HAP-1 (cell line): Measurements from ENCODE around the gene SLX4.
"Not testable (repeated sequence)": the region's sequence is repeated elsewhere in the genome, so short reads cannot be mapped to it uniquely, and the experiment has no call there.

Experiments used
- DNase-seq, 2 experiments: peaks; one replicate each; pipeline ENCODE4 v3.0.0-alpha.2; 2016 to 2020; ENCODE audit warnings: low spot score in 2 of 2
- H3K27me3 ChIP-seq: fragments of 250-450 bp; sonication (Bioruptor Pico); 2 replicates; pipeline ENCODE4 v1.5.1; 2020; ENCODE audit warnings: low read depth, mild to moderate bottlenecking, moderate library complexity
- H3K36me3 ChIP-seq: fragments of 250-450 bp; sonication (Bioruptor Pico); replicated peaks from 2 replicates; pipeline ENCODE4 v1.5.1; 2020; ENCODE audit warnings: mild to moderate bottlenecking
- H3K4me1 ChIP-seq: fragments of 250-450 bp; sonication (Bioruptor Pico); 2 replicates; pipeline ENCODE4 v1.5.1; 2020; ENCODE audit warnings: mild to moderate bottlenecking
- H3K4me3 ChIP-seq: fragments of 250-450 bp; sonication (Bioruptor Pico); 2 replicates; pipeline ENCODE4 v1.5.1; 2020; ENCODE audit warnings: mild to moderate bottlenecking, moderate library complexity
- H3K9me3 ChIP-seq: fragments of 250-450 bp; sonication (Bioruptor Pico); 2 replicates; pipeline ENCODE4 v1.5.1; 2020; ENCODE audit warnings: mild to moderate bottlenecking, moderate library complexity
- in situ Hi-C: fragments of 300-500 bp; cut with MboI; formaldehyde crosslinking; loops from 3 replicates; pipeline ENCODE4 v1.14.3; 2020; ENCODE audit warnings: low sequenced_read_pairs, inconsistent platforms, mixed read lengths

The SLX4 gene, protein sequence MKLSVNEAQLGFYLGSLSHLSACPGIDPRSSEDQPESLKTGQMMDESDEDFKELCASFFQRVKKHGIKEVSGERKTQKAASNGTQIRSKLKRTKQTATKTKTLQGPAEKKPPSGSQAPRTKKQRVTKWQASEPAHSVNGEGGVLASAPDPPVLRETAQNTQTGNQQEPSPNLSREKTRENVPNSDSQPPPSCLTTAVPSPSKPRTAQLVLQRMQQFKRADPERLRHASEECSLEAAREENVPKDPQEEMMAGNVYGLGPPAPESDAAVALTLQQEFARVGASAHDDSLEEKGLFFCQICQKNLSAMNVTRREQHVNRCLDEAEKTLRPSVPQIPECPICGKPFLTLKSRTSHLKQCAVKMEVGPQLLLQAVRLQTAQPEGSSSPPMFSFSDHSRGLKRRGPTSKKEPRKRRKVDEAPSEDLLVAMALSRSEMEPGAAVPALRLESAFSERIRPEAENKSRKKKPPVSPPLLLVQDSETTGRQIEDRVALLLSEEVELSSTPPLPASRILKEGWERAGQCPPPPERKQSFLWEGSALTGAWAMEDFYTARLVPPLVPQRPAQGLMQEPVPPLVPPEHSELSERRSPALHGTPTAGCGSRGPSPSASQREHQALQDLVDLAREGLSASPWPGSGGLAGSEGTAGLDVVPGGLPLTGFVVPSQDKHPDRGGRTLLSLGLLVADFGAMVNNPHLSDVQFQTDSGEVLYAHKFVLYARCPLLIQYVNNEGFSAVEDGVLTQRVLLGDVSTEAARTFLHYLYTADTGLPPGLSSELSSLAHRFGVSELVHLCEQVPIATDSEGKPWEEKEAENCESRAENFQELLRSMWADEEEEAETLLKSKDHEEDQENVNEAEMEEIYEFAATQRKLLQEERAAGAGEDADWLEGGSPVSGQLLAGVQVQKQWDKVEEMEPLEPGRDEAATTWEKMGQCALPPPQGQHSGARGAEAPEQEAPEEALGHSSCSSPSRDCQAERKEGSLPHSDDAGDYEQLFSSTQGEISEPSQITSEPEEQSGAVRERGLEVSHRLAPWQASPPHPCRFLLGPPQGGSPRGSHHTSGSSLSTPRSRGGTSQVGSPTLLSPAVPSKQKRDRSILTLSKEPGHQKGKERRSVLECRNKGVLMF (N-terminal part only)

DNA sequence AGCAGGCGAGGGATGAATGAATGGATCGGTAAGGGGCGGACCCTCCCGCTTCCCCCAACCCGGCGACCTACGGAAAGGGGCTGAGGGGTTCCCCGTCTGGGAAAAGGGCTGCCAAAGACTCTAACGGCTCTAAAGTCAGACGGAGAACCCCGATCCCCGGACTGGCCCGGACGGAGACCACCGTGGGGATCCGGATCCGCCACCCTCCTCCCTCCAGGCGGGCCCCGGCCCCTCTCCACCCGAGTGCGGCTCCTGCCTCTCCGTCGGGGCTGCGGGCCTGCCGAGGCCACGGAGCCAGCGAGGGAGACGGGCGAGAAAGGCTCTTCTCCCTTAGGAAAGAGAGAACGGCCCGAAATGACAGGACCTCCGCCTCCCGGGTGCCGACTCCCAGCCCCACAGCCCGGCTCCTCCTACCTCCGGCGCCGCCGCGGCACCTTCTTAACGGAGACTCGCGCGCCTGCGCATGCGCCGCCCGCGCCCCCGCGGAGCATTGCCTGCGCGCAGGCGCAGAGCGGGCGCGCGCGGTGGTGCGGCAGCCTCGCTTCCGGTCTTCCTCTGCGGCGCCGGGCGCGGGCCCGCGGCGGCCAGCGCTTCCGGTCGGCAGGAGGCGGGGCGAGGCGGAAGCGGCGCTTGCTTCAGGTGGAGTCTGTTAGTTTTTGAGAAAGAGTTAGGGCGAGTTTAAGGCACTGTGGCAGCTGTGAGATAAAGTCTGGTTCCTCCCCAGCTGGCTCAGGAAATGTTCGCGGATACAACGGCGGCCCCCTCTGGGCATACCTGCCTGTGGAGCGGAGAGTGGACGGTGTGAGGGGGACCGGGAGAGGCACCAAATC lies at the start of gene SLX4:
TSS of gene SLX4 (minus strand) at position 461 of the 830 bp plus-strand sequence. CDS start 2,642 bp downstream, outside the sequence.
- H3K27me3 ChIP-seq: no peaks in the 10 kb centered on the region
- in situ Hi-C loops: no loop called here
- H3K4me3 ChIP-seq: peak within 1 kb of the TSS; percentile 99
- H3K9me3 ChIP-seq: no peaks in the 10 kb centered on the region
- H3K4me1 ChIP-seq: peaks cover 9% of the 10 kb centered on the region; the same call in 1 of the 2 replicates
- peaks cover 3% of the 10 kb centered on the region for H3K36me3 ChIP-seq
- peak; percentile 90 to 91 for DNase-seq

DNA sequence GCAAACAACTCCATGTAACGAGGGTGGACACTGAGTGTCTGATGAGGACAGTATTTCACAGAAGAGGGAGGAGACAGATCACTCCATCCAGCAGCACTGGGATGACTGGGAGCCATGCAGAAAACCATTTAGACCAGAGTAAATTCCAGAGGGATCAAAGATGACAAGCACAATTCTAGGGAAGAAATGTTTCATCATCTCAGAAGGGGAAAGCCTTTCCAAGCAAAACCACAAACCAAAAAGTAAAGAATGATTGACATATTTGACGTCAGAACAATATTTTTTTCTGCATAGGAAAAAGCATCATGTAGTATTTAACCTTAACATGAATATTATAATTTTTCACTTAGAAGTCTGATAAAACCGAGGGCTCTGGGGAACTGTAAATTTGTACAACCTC lies 47.8 kb upstream of the SLX4 start:
- Histone ChIP-seq H3K36me3 (peaks cover 92% of the 10 kb centered on the region), H3K27me3 (no peaks in the 10 kb centered on the region), H3K9me3 (no peaks in the 10 kb centered on the region), H3K4me3 (no peak overlapping the region), H3K4me1 (0 out of 2 replicates have a peak, but pooled peaks cover 4% of the 10 kb centered on the region)
- DNase-seq: no peak
- in situ Hi-C loops: no loop called here

DNA sequence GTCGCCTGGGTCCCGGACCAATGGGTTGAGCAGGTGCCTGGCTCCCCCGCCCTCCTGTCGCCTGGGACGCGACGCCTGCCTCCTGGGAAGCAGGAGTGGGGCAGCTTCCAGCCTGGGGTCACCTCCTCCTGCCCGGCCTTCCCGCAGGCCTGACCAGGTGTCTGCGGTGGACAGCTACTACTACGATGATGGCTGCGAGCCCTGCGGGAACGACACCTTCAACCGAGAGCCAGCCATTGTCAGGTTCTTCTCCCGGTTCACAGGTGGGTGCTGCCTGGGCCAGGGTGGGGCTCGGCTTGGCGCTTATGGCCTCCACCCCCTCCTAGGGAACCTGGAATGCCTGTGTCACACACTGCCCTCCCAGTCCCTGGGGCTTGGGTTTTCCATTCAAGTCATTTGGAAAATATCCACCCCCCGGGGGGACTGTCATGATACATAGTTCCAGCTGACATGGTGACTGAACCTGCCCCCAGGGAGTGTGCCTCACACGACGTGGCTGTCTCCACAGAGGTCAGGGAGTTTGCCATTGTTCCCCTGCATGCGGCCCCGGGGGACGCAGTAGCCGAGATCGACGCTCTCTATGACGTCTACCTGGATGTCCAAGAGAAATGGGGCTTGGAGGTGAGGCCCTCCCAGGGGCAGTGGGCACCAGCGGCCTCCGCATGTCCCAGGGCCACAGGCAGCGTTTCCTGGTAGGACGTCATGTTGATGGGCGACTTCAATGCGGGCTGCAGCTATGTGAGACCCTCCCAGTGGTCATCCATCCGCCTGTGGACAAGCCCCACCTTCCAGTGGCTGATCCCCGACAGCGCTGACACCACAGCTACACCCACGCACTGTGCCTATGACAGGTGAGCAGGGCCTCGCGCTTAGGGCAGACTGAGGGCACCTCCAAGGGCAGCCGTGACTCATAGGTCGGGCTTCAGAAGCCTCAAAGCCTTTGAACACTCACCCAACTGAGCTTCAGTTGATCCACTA lies 45.4 kb upstream of the SLX4 start:
- Histone ChIP-seq H3K36me3 (peaks cover 78% of the 10 kb centered on the region), H3K9me3 (no peaks in the 10 kb centered on the region)
- in situ Hi-C loops: no loop called here

DNA sequence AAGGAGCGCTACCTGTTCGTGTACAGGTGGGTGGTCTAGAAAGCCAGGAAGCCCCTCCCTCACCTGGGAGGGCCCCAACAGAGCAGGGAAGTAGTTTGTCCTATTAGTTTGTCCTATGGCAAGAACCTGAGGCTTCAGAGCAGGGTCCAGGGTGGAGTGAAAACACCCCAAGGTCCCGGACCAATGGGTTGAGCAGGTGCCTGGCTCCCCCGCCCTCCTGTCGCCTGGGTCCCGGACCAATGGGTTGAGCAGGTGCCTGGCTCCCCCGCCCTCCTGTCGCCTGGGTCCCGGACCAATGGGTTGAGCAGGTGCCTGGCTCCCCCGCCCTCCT lies 44.7 kb upstream of the SLX4 start:
- H3K4me1 ChIP-seq, H3K4me3 ChIP-seq, H3K27me3 ChIP-seq, DNase-seq, in situ Hi-C loops, H3K9me3 ChIP-seq: not testable (repeated sequence)
- H3K36me3 ChIP-seq: peaks cover 75% of the 10 kb centered on the region

More for the DNA sequence above, 45.4 kb upstream of the SLX4 start:
- Histone ChIP-seq H3K4me1 (0 out of 2 replicates have a peak, but pooled peaks cover 4% of the 10 kb centered on the region), H3K4me3 (no peak overlapping the region), H3K27me3 (no peaks in the 10 kb centered on the region)
- no peak for DNase-seq

DNA sequence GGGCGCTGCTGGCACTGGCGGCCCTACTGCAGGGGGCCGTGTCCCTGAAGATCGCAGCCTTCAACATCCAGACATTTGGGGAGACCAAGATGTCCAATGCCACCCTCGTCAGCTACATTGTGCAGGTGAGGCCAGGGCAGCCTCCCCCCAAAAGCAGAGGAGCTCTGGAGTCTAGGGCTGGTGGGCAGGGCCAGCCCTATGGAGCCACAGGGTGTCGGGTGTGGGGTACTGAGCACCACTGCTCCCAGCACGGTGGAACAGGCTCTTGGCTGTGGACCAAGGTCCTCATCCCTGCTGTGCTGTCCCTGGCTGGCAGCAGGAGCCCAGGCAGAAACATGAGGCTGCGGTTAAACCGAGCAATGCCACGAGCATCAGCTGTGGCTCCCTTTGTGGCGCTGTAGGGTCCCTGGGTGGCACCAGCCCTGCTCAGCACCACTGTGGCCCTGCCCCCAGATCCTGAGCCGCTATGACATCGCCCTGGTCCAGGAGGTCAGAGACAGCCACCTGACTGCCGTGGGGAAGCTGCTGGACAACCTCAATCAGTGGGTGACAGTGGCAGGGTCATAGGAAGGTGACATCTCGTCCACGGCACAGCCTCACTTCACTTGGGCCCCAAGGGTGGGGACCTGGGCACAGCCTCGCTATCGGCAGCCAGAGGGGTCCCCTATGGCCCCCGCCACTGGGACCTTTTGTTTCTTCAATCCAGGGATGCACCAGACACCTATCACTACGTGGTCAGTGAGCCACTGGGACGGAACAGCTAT lies 44.2 kb upstream of the SLX4 start:
- 0 out of 2 replicates have a peak, but pooled peaks cover 4% of the 10 kb centered on the region for H3K4me1 ChIP-seq
- in situ Hi-C loops: no loop called here
- H3K4me3 ChIP-seq: no peak overlapping the region
- peaks cover 70% of the 10 kb centered on the region for H3K36me3 ChIP-seq
- no peaks in the 10 kb centered on the region for H3K9me3 ChIP-seq
- DNase-seq: no peak
- no peaks in the 10 kb centered on the region for H3K27me3 ChIP-seq

DNA sequence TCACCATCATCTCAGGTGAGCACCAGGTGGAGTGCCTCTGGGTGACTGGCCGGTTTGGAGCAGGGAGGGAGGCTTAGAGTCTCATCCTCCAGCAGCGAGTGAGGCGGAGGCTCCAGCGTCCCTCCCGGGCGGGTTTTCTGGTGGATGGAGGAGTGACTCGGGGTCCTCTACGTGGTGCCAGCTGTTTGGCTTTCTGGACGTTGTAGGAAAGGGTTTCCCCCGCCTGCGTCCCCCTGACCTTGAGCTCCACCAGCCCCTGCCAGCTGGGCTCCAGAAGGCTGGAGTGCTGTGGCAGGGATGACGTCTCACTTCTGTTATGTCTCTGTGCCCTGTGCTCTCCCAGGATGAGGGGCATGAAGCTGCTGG lies 43.6 kb upstream of the SLX4 start:
- Histone ChIP-seq H3K4me3 (no peak overlapping the region), H3K9me3 (no peaks in the 10 kb centered on the region), H3K36me3 (peaks cover 67% of the 10 kb centered on the region), H3K4me1 (0 out of 2 replicates have a peak, but pooled peaks cover 4% of the 10 kb centered on the region), H3K27me3 (no peaks in the 10 kb centered on the region)
- DNase-seq: no peak
- in situ Hi-C loops: no loop called here

DNA sequence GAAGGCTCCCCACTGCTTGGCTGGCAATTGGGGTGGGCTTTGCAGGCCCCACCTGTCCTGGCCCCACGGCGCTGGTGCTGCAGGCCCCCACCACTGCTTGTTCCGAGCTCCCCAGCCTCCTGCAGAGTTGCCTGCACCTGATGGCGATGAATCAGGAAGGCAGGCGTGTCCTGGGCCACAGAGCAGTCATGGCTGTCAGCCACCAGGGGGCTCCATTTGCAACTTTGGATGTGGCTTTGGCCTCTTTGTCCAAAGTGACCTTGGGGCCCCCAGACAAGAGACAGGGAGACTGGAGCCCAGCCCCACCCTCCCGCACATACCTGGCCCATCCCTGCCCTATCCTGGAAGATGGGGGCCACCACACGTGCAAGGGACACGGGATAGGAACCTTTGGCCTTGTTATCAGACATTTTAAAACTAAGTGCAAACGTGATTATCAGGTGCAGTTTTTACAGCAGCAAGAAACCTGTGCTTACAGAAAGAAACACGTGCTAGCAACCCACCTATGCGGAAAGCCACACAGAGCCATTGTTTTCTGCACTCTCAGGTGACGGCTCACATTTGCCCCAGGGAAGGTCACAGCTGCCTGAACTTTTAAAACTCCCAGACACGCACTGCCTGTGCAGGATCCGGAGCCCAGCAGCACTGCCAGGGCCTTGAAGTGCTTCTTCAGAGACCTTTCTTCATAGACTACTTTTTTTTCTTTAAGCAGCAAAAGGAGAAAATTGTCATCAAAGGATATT lies 43.0 kb upstream of the SLX4 start, which contains the start of gene DNASE1:
TSS of gene DNASE1 (plus strand) at position 443 of the 743 bp plus-strand sequence. CDS start 683 bp downstream, outside the sequence.
- H3K4me1 ChIP-seq: 0 out of 2 replicates have a peak, but pooled peaks cover 4% of the 10 kb centered on the region
- peaks cover 62% of the 10 kb centered on the region for H3K36me3 ChIP-seq
- H3K27me3 ChIP-seq: no peaks in the 10 kb centered on the region
- in situ Hi-C loops: no loop called here
- no peak within 1 kb of the TSS for H3K4me3 ChIP-seq
- H3K9me3 ChIP-seq: no peaks in the 10 kb centered on the region
- peak; percentile 46 to 87 for DNase-seq

DNA sequence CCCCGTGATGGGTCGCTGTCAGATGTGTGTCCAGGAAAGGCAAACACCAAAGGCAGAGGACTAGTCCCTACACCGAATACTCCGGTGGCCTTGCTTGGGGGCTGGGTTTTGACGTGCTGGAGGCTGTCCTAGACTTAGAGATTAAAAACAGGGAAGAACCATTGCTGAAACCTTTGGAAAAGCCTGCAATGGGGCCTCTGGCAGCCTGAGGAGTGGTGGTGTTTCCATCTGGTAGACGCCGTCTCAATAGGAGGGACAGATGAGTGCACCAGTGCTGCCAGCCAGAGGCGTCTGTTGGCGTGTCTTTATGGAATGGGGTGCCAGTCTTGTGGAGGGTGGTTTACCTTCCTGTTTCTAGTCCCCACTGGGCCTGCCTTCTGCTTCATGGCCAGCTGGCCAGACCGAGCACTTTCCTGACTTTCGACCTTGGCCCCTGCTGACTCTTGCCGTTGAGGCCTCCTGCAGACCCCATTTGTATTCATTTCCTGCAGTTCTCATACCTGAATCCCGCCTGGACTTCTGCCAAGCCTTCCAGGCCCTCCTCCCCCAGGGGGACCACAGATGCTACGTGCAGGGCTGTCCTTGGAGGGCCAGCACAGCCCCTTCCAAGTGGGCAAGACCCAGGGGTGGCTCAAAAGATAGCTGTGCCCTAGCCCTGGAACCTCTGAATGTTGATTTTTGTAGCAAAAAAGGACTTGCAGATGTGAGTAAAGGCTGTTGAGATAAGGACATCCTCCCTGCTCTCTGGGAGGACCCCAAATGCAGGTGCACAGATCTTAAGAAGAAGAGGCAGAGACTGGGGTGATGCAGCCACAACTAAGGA lies 41.2 kb upstream of the SLX4 start:
- DNase-seq: peak in 1 of 2 experiments; percentile 7
- in situ Hi-C loops: no loop called here
- Histone ChIP-seq H3K4me1 (0 out of 2 replicates have a peak, but pooled peaks cover 4% of the 10 kb centered on the region), H3K36me3 (peaks cover 45% of the 10 kb centered on the region), H3K27me3 (no peaks in the 10 kb centered on the region), H3K4me3 (no peak overlapping the region), H3K9me3 (no peaks in the 10 kb centered on the region)

DNA sequence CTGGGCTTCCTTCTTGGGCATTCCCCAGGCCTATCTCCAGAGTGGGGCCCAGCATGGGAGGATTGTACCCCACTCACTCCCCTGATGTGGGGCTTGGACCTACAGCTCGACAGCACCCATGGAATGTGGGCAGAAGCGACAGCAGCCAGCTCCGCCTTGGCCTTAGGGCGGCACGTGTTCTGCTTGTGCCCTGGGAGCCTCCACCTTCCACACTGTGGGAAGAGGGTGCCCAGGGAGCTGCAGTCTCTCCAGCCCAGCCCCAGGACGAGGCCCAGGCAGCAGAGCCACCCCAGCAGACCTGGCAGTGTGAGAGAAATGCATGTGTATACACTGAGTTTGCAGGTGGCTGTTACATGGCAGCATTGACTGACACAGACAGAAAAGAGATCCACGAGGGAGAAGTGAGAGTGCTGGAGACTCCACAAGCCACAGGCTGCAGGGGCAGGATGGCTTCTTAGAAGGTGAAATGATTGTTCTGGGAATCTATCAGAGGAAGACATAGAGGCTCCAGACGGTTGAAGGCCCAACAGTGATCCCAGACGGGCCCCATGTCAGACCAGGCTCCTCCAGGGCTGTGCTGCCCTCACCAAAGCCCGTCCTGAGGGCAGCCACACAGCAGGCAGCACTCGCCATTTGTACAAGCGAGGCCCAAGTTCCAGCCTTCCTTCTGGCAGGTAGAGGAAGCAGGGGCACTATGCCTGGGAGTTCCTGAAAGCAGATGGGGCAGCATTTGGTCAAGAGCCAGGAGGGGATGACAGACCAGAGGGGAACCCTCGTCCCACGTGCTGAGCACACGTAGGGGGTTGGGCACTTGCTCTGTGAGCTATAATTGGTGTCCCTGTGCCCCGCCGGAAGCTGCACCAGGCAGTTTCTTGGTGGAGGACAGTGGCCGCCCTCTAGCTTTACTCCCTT lies 40.3 kb upstream of the SLX4 start:
- Histone ChIP-seq H3K4me3 (no peak overlapping the region), H3K36me3 (peaks cover 36% of the 10 kb centered on the region), H3K27me3 (no peaks in the 10 kb centered on the region), H3K4me1 (0 out of 2 replicates have a peak, but pooled peaks cover 4% of the 10 kb centered on the region), H3K9me3 (no peaks in the 10 kb centered on the region)
- in situ Hi-C loops: no loop called here
- peak in 1 of 2 experiments; percentile 6 for DNase-seq
